Neural cell (in vitro differentiated cells): ENCODE data around the gene SLC26A11.

Experiments used
- CTCF ChIP-seq: fragments of 450-650 bp; IDR thresholded peaks from 2 replicates; pipeline ENCODE4 v1.5.1; 2014; ENCODE audit warnings: antibody characterized with exemption, mild to moderate bottlenecking, moderate library complexity; ENCODE audit not compliant: poor library complexity, severe bottlenecking
- EP300 ChIP-seq: fragments of 450-650 bp; conservative IDR thresholded peaks from 2 replicates; pipeline ENCODE4 v1.6.1; 2014; ENCODE audit warnings: antibody characterized with exemption, mild to moderate bottlenecking, moderate library complexity; ENCODE audit not compliant: poor library complexity, severe bottlenecking
- EZH2 ChIP-seq: fragments of 200-600, 300-800 bp; shearing (Covaris generic), sonication (generic); IDR thresholded peaks from 2 replicates; pipeline ENCODE4 v1.6.1; 2014; ENCODE audit warnings: antibody characterized with exemption, low read length, borderline replicate concordance, mild to moderate bottlenecking; ENCODE audit not compliant: insufficient read depth, poor library complexity, severe bottlenecking
- MXI1 ChIP-seq: fragments of 450-650 bp; conservative IDR thresholded peaks from 2 replicates; pipeline ENCODE4 v1.6.1; 2014; ENCODE audit warnings: antibody characterized with exemption, mild to moderate bottlenecking; ENCODE audit not compliant: poor library complexity, severe bottlenecking
- POLR2AphosphoS5 ChIP-seq: IDR thresholded peaks from 2 replicates; pipeline ENCODE4 v1.6.1; 2012
- RAD21 ChIP-seq: fragments of 450-650 bp; conservative IDR thresholded peaks from 2 replicates; pipeline ENCODE4 v1.6.1; 2014; ENCODE audit warnings: antibody characterized with exemption, mild to moderate bottlenecking, moderate library complexity
- REST ChIP-seq: IDR thresholded peaks from 2 replicates; pipeline ENCODE4 v1.6.1; 2012; ENCODE audit warnings: borderline replicate concordance
- TAF1 ChIP-seq: IDR thresholded peaks from 2 replicates; pipeline ENCODE4 v1.6.1; 2012; ENCODE audit warnings: low read depth

DNA sequence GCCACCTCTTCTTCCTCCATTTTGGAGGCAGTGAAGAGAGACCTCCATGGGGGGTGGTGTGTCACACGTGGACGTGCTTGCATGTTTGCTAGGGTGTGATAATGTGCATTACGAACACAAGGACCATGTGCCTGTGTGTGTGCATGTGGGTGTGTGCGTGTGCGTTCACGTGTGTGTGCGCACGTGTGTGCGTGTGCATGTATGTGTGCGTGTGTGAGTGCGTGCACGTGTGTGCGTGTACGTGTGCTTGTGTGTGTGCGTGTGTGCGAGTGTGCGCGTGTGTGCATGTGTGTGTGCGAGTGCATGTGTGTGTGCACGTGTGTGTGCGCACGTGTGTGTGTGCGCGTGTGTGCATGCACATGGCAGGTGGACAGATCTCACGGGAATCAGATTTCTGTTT, 69.9 kb downstream of the SLC26A11 start:
- no peak for TF ChIP-seq CTCF
- TF ChIP-seq EZH2: no peak
- TF ChIP-seq POLR2AphosphoS5: no peak
- no peak for TF ChIP-seq RAD21
- no peak for TF ChIP-seq EP300
- no peak for TF ChIP-seq MXI1
- TF ChIP-seq TAF1: no peak
- no peak for TF ChIP-seq REST
